Vagina (tissue), 2 donors: ENCODE measurements around the gene IRX5. TPM values are rescaled to one million over a fixed set of nuclear protein-coding genes. Genes with fewer than 3 reads are reported as not detected.

Experiments used
- DNase-seq, 2 donors: peaks; one replicate each; pipeline ENCODE4 v3.0.0-alpha.2; 2017; ENCODE audit errors: extremely low spot score in 2 of 2
- H3K27ac ChIP-seq: fragments of 200-600 bp; sonication (generic); one replicate; pipeline ENCODE4 v1.5.1; 2019
- H3K27me3 ChIP-seq: fragments of 200-600 bp; sonication (generic); one replicate; pipeline ENCODE4 v1.5.1; 2019
- H3K36me3 ChIP-seq, 2 donors: fragments of 200-600 bp; sonication (generic); one replicate each; pipeline ENCODE4 v1.5.1; 2017 to 2019
- H3K4me1 ChIP-seq: fragments of 200-600 bp; sonication (generic); one replicate; pipeline ENCODE4 v1.5.1; 2019
- H3K4me3 ChIP-seq, 2 donors: fragments of 200-600 bp; sonication (generic); 1 replicate in 1 of 2; 2 replicates in 1 of 2; pipeline ENCODE4 v1.5.1; 2016 to 2019
- H3K9me3 ChIP-seq: fragments of 200-600 bp; sonication (generic); one replicate; pipeline ENCODE4 v1.5.1; 2019
- CTCF ChIP-seq, 3 experiments: fragments of 450-650 bp in 2 of 3; fragments of 200-600 bp in 1 of 3; sonication (generic) in 1 of 3; IDR thresholded peaks; one replicate each; pipeline ENCODE4 v1.5.1; 2017 to 2019; ENCODE audit warnings: antibody characterized with exemption in 3 of 3, mild to moderate bottlenecking in 2 of 3, moderate library complexity in 2 of 3
- POLR2A ChIP-seq, 2 donors: fragments of 450-650 bp; IDR thresholded peaks; one replicate each; pipeline ENCODE4 v1.6.1; 2017; ENCODE audit warnings: antibody characterized with exemption in 2 of 2, mild to moderate bottlenecking in 2 of 2, moderate library complexity in 2 of 2
- POLR2AphosphoS5 ChIP-seq, 2 donors: sonication (generic); formaldehyde crosslinking; IDR thresholded peaks; one replicate each; pipeline ENCODE4 v1.9.0; 2017; ENCODE audit warnings: antibody characterized with exemption in 2 of 2, mild to moderate bottlenecking in 2 of 2, low read depth in 1 of 2; ENCODE audit not compliant: insufficient read depth in 1 of 2
- intact Hi-C: fragments of 100-400 bp; cut with DNase I; formaldehyde crosslinking; loops from one replicate; pipeline ENCODE4 v1.15.1; 2023
- total RNA-seq: library from RNA; depleted of rRNA; stranded (reverse); fragments of >200 nt; gene quantifications from one replicate; pipeline ENCODE4 v1.2.3, GENCODE V29; 2016

IRX5 gene
- 11.0 TPM for total RNA-seq

GRCh38 chr16:54930005-54930868 lies at the start of gene IRX5:
TSS of gene IRX5 (plus strand) at chr16:54930865. CDS start at chr16:54931199, 334 bp downstream.
- peak within 1 kb of the TSS; percentile 77 for H3K27ac ChIP-seq
- H3K27me3 ChIP-seq = peaks cover 10% of the 10 kb centered on the region
- peak within 1 kb of the TSS; percentile 50 to 55 for H3K4me3 ChIP-seq
- peaks cover 11% of the 10 kb centered on the region for H3K4me1 ChIP-seq
- TF ChIP-seq POLR2AphosphoS5 (IDR thresholded peaks at IDR 0.05; ENCODE audit: insufficient read depth in 1 of 2, low read depth in 1 of 2) (peak in 1 of 2 donors; percentile 76), CTCF (IDR thresholded peaks at IDR 0.05) (peak in 1 of 3 experiments; percentile 17), POLR2A (IDR thresholded peaks at IDR 0.05) (peak in 1 of 2 donors; percentile 26)
- DNase-seq = no peak
- H3K9me3 ChIP-seq = no peaks in the 10 kb centered on the region
- intact Hi-C loops = loop anchor here (5.0 kb wide), 1 partner anchor 643 kb away; the partner anchor contains the start of gene IRX3
- no peaks in the 10 kb centered on the region for H3K36me3 ChIP-seq

GRCh38 chr16:54882556-54882955 lies 48.1 kb upstream of the IRX5 start:
- H3K4me1 ChIP-seq = no peaks in the 10 kb centered on the region
- H3K4me3 ChIP-seq = no peak overlapping the region
- intact Hi-C loops = no loop called here
- no peak for DNase-seq
- H3K27me3 ChIP-seq = no peaks in the 10 kb centered on the region
- H3K27ac ChIP-seq = no peak overlapping the region
- no peaks in the 10 kb centered on the region for H3K9me3 ChIP-seq
- no peak for TF ChIP-seq POLR2AphosphoS5 (IDR thresholded peaks at IDR 0.05; ENCODE audit: insufficient read depth in 1 of 2, low read depth in 1 of 2)
- TF ChIP-seq POLR2A (IDR thresholded peaks at IDR 0.05) = no peak
- TF ChIP-seq CTCF (IDR thresholded peaks at IDR 0.05) = no peak
- no peaks in the 10 kb centered on the region for H3K36me3 ChIP-seq

GRCh38 chr16:54883358-54883757 lies 47.3 kb upstream of the IRX5 start:
- Histone ChIP-seq H3K4me3 (no peak overlapping the region), H3K9me3 (no peaks in the 10 kb centered on the region), H3K36me3 (no peaks in the 10 kb centered on the region), H3K4me1 (no peaks in the 10 kb centered on the region), H3K27ac (no peak overlapping the region), H3K27me3 (no peaks in the 10 kb centered on the region)
- no peak for DNase-seq
- intact Hi-C loops = no loop called here
- TF ChIP-seq POLR2A (IDR thresholded peaks at IDR 0.05) (no peak), CTCF (IDR thresholded peaks at IDR 0.05) (no peak), POLR2AphosphoS5 (IDR thresholded peaks at IDR 0.05; ENCODE audit: insufficient read depth in 1 of 2, low read depth in 1 of 2) (no peak)

- DNase-seq = no peak
- Histone ChIP-seq H3K27ac (no peak overlapping the region), H3K36me3 (no peaks in the 10 kb centered on the region), H3K27me3 (no peaks in the 10 kb centered on the region), H3K4me1 (no peaks in the 10 kb centered on the region), H3K4me3 (no peak overlapping the region), H3K9me3 (no peaks in the 10 kb centered on the region)
- no peak for TF ChIP-seq POLR2AphosphoS5 (IDR thresholded peaks at IDR 0.05; ENCODE audit: insufficient read depth in 1 of 2, low read depth in 1 of 2)
- TF ChIP-seq CTCF (IDR thresholded peaks at IDR 0.05) = no peak
- TF ChIP-seq POLR2A (IDR thresholded peaks at IDR 0.05) = no peak
- intact Hi-C loops = no loop called here
Measured at GRCh38 chr16:54886078-54886477, 44.6 kb upstream of the IRX5 start.

DNA sequence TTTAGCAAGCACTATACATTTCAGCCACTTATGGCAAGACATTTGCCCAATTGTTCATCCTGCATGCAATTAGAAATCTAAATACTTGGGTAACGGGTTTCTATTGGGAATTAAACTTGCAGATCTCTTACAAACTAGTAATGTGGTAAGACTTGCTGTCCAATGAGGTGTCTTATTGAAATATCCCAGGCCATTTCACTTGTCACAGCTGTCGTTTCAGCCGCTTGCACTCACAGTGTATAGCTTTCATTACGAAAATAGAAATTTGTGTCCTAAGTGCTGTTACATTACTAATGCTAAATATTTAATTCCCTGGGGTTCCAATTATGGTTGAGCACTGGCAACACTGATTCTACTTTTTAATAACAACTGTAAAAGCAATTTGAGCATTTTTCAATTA lies 40.3 kb upstream of the IRX5 start:
- Histone ChIP-seq H3K9me3 (no peaks in the 10 kb centered on the region), H3K27me3 (no peaks in the 10 kb centered on the region), H3K4me1 (no peaks in the 10 kb centered on the region), H3K27ac (no peak overlapping the region), H3K4me3 (no peak overlapping the region), H3K36me3 (no peaks in the 10 kb centered on the region)
- DNase-seq = no peak
- intact Hi-C loops = loop anchor here (10.0 kb wide), 1 partner anchor 986 kb away; no protein-coding TSS in a partner anchor
- TF ChIP-seq CTCF (IDR thresholded peaks at IDR 0.05) (no peak), POLR2AphosphoS5 (IDR thresholded peaks at IDR 0.05; ENCODE audit: insufficient read depth in 1 of 2, low read depth in 1 of 2) (no peak), POLR2A (IDR thresholded peaks at IDR 0.05) (no peak)
